Stimulated activated memory B cell treated with anti-CD40 and anti-IgM and Interleukin-4, amounts not matched to agents 10 μg/mL and 1 μg/mL and 100 μg/mL, for 72 hours (primary cell): ENCODE results near the gene PLIN4.
"Not testable (repeated sequence)": the region's sequence is repeated elsewhere in the genome, so short reads cannot be mapped to it uniquely, and the experiment has no call there.

ENCODE experiments used
- ATAC-seq: fragments of 150-1000 bp; cut with Tn5 transposase; 2 replicates; pipeline ENCODE4 v1.10.0; 2021
- H3K27ac Mint-ChIP-seq: one replicate; pipeline ENCODE4 v1.8.0; 2022; ENCODE audit warnings: mild to moderate bottlenecking, mixed read lengths
- H3K27me3 Mint-ChIP-seq: one replicate; pipeline ENCODE4 v1.8.0; 2022; ENCODE audit warnings: mixed read lengths
- H3K36me3 Mint-ChIP-seq: one replicate; pipeline ENCODE4 v1.8.0; 2022; ENCODE audit warnings: mixed read lengths
- H3K4me1 Mint-ChIP-seq: one replicate; pipeline ENCODE4 v1.8.0; 2022; ENCODE audit warnings: mixed read lengths
- H3K4me3 Mint-ChIP-seq: one replicate; pipeline ENCODE4 v1.8.0; 2022; ENCODE audit warnings: mild to moderate bottlenecking, moderate library complexity, mixed read lengths
- H3K9me3 Mint-ChIP-seq: one replicate; pipeline ENCODE4 v1.8.0; 2022; ENCODE audit warnings: mixed read lengths

PLIN4 gene

DNA sequence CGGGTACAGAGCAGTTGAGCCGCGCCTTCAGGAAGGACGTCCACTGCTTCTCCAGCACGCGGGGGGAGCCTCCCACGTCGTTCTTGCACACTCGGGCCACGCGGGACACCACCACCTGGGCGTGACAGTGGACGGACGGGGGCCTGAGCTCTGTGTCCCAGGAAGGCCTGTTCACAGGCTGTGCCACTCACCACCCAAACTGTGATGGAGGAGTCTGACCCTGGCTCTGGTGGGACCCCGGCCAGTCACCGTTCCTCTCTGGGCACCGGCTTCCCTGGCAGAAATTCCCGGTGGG, 34.2 kb upstream of the PLIN4 start:
- Mint-ChIP-seq H3K27ac (no peak overlapping the region), H3K9me3 (peaks cover 14% of the 10 kb centered on the region), H3K27me3 (peaks cover 59% of the 10 kb centered on the region), H3K4me1 (peaks cover 9% of the 10 kb centered on the region), H3K4me3 (no peak overlapping the region), H3K36me3 (no peaks in the 10 kb centered on the region)
- no peak for ATAC-seq

DNA sequence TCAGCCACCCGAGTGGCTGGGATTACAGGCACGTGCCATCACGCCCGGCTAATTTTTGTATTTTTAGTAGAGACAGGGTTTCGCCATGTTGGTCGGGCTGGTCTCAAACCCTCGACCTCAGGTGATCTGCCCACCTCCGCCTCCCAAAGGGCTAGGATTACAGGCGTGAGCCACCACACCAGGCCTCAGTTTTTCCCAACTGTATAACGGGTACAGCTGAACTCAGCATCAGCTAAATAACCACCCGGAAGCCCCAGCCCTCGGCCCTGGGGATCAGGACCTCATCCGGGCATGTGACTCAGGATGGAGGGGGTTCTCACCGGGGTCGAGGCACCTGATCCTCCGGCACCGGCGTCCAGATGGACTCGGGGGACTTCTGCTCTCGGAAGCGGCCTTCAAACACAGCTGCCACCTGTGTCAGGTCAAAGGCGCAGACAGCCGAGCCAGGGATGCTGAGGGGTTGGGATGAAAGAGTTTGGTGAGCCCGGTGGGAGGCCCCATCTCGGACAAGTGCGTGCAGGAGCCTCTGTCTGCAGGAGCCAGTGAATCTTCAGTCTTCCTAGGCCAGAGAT, 32.3 kb upstream of the PLIN4 start:
- H3K36me3 Mint-ChIP-seq: no peaks in the 10 kb centered on the region
- H3K27ac Mint-ChIP-seq: no peak overlapping the region
- H3K4me1 Mint-ChIP-seq: peaks cover under 1% of the 10 kb centered on the region
- peaks cover 14% of the 10 kb centered on the region for H3K9me3 Mint-ChIP-seq
- H3K27me3 Mint-ChIP-seq: peaks cover 48% of the 10 kb centered on the region
- ATAC-seq: no peak
- H3K4me3 Mint-ChIP-seq: no peak overlapping the region

DNA sequence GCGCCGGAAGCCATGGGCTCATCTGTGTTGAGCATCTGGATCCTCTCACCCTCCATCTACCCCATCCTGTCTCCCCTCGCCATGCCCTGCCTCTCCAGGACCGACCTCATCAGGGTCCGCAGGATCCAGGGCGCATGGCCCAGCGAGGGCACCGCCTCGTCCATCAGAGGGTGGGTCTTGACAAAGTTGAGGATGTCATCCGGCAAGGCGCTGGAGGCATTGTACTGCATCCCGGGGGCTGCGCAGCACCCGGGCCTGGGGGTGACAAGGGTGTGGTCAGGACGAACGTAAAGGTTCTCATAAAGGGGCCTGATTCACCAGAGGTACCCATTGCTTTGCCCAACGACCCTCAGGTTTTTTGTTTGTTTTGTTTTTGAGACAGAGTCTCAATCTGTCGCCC, 31.7 kb upstream of the PLIN4 start:
- H3K4me3 Mint-ChIP-seq: no peak overlapping the region
- peaks cover 14% of the 10 kb centered on the region for H3K9me3 Mint-ChIP-seq

DNA sequence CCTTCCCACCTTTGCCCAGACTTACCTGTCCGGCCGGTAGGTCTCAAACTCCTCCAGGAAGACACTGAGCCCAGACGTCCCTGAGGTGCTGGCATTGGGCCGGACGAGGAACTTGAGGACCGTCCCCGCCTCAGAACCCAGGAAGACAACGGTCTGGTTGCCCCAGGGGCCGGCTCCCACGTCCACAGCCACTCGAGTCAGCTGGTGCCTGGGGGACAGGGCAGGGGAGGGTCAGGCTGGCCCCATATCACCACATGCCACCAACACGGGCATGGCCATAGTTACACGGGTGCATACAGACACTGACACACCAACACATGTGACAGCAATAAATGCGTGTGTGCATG, 29.9 kb upstream of the PLIN4 start:
- Mint-ChIP-seq H3K9me3 (peaks cover 8% of the 10 kb centered on the region), H3K36me3 (no peaks in the 10 kb centered on the region), H3K4me3 (no peak overlapping the region), H3K27ac (no peak overlapping the region), H3K27me3 (peaks cover 37% of the 10 kb centered on the region), H3K4me1 (no peaks in the 10 kb centered on the region)
- no peak for ATAC-seq

More for the DNA sequence above, 31.7 kb upstream of the PLIN4 start:
- H3K4me1 Mint-ChIP-seq: no peaks in the 10 kb centered on the region
- H3K27ac Mint-ChIP-seq: no peak overlapping the region
- H3K27me3 Mint-ChIP-seq: peaks cover 46% of the 10 kb centered on the region
- no peak for ATAC-seq
- no peaks in the 10 kb centered on the region for H3K36me3 Mint-ChIP-seq

DNA sequence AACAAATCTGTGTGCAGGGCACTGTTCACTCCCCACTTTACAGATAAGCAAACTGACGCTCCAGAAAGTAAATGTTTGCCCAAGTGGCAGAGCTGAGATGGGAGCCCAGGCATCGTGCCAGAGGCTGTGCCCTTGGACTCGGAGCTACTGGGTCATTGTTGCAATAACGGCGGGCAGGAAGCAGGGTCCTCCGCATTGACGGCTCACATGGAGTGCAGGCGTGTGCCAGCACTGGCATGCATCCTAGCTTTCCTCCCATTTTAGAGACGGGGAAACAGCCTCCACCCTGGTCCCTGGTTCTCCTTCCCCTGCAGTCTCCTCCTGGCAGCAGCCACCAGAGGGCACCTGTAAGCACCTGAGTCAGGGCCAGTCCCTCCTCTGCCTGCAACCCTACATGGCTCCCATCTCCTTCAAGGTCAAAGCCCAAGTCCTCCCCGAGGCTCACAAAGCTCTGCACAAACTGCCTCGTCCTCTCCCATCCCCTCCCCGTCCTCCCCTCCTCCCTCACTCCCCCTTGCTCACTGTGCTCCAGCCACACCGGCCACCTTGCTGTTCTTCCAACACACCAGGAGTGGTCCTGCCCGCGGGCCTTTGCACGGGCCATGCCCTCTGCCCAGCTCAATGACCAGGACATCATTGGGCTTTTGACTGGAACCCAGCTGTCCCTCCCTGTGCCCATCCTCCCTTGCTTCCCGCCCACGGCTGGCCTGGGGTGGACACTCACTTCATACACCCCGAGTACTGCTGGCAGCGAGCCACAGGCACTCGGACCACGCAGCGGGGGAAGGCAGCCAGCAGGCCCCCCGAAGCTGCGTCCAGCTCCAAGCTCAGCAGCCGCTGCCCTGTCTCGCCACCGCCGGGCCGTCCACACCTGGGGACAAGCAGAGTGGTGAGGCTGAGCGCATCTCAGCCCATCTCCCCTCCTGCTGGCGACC, 29.3 kb upstream of the PLIN4 start:
- Mint-ChIP-seq H3K36me3 (no peaks in the 10 kb centered on the region), H3K9me3 (peaks cover 4% of the 10 kb centered on the region), H3K27ac (no peak overlapping the region), H3K4me1 (no peaks in the 10 kb centered on the region), H3K27me3 (peaks cover 31% of the 10 kb centered on the region), H3K4me3 (no peak overlapping the region)
- ATAC-seq: no peak

DNA sequence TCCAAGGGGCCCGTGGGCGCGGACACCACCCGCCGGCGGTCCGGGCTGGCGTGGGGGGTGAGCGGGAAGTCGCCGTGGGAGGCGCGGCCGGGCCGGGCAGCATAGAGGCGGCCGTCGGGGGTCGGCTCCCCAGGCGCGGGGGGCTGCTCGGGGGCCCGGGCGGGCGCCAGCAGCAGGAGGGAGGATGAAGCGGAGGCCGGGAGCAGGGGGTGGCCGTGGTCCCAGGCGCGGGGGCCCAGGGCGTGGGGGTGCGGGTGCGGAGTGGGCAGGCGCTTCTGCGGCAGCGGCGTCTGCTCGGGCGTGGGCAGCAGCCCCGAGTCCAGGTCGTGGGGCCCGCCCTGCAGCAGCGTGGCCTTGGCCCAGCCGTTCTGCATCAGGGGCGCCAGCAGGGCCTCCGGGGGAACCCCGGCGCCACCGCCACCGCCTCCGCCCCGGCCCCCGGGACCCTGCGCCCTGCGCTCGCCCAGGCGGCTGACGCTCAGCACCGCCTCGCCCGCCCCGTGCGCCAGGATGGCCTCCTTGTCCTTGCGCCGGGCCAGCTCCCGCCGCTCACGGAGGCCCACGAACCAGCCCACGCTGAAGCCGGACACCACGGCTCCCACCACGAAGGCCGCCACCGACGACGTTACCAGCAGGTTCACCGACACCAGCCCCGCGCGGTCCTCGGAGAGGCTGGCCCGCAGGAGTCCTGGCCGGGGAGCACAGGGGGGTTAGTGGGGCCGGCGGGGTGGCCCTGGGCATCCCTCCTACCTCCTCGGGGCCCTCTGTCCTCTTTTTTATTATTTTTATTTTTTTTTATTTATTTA, 25.8 kb upstream of the PLIN4 start:
- H3K4me3 Mint-ChIP-seq: no peak overlapping the region
- no peaks in the 10 kb centered on the region for H3K9me3 Mint-ChIP-seq
- ATAC-seq: peak; percentile 62
- H3K27me3 Mint-ChIP-seq: peaks cover 21% of the 10 kb centered on the region
- no peak overlapping the region for H3K27ac Mint-ChIP-seq
- H3K4me1 Mint-ChIP-seq: peaks cover 18% of the 10 kb centered on the region
- H3K36me3 Mint-ChIP-seq: no peaks in the 10 kb centered on the region

DNA sequence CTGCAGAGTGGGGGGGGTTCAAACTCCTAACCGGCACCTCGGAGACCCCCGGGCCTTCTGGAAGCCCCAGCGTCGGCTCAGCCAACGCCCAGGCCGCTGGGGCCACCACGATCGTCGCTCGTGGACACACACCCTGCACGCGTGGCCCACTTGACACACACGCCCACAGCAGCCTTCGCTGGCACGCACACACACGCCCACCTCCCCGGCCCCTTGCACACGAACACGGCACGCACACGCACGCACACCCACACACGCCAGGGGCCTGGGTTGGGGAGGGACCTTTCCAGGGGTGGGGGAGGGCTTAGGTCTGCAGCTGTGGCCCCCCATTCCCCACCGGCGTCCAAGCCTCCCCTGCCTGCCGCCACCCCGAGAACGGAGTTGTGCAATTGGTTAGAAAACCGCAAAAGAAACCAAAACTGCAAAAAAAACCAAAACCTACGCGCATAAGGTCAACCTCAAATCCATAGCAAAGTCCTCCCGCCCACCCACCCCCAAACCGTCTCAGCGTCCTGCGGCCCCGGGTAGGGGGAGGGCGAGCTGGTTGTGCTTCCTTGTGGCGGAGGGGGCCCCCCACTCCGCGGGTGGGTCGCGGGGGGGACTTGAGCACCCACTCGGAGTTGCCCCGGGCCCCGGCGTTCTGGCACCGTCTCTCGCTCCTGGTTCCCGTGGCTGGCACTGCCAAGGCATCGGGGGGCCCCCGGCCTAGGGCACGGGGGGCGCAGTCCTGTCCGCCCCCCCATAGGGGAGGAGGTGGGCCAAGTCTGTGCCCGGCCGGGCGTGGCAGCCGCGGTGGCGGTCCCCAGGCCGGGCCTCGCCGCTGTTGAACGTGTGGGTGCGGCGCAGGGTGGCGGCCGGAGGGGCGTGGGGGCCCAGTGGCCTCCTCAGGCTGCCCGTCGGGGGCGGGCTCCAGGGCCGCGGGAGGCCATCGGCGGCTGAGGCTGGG, 24.9 kb upstream of the PLIN4 start:
- no peak overlapping the region for H3K4me3 Mint-ChIP-seq

DNA sequence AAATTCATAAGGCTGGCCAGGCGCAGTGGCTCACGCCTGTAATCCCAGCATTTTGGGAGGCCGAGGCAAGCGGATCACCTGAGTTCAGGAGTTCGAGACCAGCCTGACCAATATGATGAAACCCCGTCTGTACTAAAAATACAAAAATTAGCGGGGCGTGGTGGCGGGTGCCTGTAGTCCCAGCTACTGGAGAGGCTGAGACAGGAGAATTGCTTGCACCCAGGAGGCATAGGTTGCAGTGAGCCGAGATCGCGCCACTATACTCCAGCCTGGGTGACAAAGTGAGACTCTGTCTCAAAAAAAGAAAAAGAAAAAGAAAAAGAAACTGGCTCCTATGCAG, 23.5 kb upstream of the PLIN4 start:
- not testable (repeated sequence) for H3K4me3 Mint-ChIP-seq, H3K27ac Mint-ChIP-seq, H3K9me3 Mint-ChIP-seq, H3K36me3 Mint-ChIP-seq, ATAC-seq
- Mint-ChIP-seq H3K27me3 (peaks cover 35% of the 10 kb centered on the region), H3K4me1 (peaks cover 22% of the 10 kb centered on the region)

More for the DNA sequence above, 24.9 kb upstream of the PLIN4 start:
- Mint-ChIP-seq H3K27me3 (peaks cover 25% of the 10 kb centered on the region), H3K27ac (no peak overlapping the region), H3K9me3 (no peaks in the 10 kb centered on the region), H3K4me1 (peaks cover 22% of the 10 kb centered on the region), H3K36me3 (no peaks in the 10 kb centered on the region)
- ATAC-seq: peak; percentile 56

DNA sequence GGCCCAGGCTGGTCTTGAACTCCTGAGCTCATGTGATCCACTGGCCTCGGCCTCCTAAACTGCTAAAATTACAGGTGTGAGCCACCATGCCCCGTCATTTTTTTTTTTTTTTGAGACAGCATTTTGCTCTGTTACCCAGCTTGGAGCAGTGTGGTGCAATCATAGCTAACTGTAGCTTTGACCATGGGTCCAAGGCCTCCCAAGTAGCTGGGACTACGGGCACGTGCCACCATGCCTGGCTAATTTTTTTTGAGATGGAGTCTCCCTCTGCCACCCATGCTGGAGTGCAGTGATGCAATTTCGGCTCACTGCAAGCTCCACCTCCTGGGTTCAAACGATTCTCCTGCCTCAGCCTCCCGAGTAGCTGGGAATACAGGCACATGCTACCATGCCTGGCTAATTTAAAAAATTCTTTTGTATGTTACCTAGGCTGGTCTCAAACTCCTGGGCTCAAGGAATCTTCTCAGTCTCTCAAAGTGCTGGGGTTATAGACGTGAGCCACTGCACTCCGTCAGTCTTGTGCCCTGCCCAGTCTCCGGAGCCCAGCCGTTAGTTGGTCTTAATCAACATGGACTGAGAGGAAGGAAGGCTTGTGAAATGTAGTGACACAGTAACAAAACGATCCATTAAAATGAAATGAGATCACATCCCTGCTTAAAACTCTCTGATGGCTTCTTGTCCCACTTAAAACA, 23.0 kb upstream of the PLIN4 start:
- peaks cover 22% of the 10 kb centered on the region for H3K4me1 Mint-ChIP-seq
- H3K36me3 Mint-ChIP-seq: no peaks in the 10 kb centered on the region
- H3K27me3 Mint-ChIP-seq: peaks cover 40% of the 10 kb centered on the region
- H3K4me3 Mint-ChIP-seq: no peak overlapping the region
- no peaks in the 10 kb centered on the region for H3K9me3 Mint-ChIP-seq
- no peak overlapping the region for H3K27ac Mint-ChIP-seq
- no peak for ATAC-seq

DNA sequence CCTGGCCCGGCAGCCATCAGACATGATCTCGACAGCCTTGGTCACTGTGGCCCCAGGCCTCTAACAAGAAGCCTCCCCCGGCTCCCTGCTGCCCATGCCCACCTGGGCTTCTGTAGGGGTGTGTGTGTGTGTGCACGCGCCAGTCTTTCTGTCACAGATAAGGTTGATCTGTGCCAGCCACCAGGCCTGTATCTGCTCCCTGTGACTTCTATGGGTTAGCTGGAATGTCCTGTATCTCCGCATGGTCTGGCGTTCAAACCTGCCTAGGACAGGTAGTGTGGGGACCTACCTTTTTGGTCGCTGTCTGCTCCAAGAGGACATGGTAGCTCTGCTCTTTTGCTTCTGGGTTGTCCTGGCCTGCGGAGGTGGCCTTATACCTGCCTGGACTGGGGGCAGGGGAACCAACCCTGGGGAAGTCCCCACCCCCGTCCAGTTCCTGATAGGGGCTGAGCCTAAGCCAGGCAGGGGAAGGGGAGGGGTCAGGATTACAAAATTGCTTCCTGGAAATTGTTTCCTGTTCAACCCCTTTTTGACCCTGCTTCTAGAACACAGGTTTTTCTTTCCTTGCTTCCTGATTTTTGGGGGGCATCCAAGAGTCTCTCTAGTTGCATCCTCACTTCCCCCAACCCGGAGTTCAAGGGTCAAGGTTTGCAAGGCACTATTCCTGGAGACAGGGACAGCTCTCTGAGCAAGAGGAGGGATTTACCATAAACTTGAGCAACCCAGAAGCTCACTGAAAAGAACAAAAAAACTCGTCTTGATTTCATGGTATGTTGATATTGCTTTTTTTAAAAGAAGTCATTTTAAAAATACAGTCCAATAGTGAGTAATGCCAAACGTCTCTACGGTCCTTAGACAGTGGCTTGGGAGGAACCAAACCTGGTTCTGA, 21.7 kb upstream of the PLIN4 start, which contains the start of gene LRG1:
TSS of gene LRG1 (minus strand) at position 344 of the 889 bp plus-strand sequence. CDS start at position 321, 23 bp downstream.
- H3K27ac Mint-ChIP-seq: no peak within 1 kb of the TSS
- no peaks in the 10 kb centered on the region for H3K9me3 Mint-ChIP-seq
- ATAC-seq: no peak
- peak within 1 kb of the TSS; percentile 13 for H3K4me3 Mint-ChIP-seq
- no peaks in the 10 kb centered on the region for H3K36me3 Mint-ChIP-seq
- H3K4me1 Mint-ChIP-seq: peaks cover 22% of the 10 kb centered on the region
- peaks cover 53% of the 10 kb centered on the region for H3K27me3 Mint-ChIP-seq

DNA sequence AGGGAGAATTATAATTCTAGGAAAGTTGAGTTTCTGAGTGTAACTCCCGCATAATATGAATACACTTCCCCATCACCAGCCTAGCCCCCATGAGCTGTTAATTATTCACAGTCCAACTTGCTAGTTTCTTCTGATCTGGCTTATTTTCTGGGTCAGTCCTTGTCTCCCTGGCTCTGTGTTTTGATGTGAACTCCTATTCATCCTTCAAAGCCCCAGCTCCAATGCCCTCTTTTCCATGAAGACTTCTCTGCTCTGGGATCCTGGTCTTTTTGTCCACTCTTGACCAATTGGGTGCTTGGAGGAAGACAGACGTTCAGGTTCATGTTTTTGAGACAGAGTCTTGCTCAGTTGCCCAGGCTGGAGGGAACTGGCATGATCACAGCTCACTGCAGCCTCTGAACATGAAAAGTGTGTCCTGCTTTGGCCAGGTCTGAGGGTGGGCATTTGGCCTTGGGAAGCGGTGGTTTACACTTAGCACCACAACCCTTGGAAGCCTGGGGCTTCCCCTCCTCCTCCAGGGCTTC, 20.9 kb upstream of the PLIN4 start:
- H3K9me3 Mint-ChIP-seq: no peaks in the 10 kb centered on the region
- H3K4me1 Mint-ChIP-seq: peaks cover 22% of the 10 kb centered on the region
- no peaks in the 10 kb centered on the region for H3K36me3 Mint-ChIP-seq
- no peak overlapping the region for H3K27ac Mint-ChIP-seq
- H3K27me3 Mint-ChIP-seq: peaks cover 60% of the 10 kb centered on the region
- no peak for ATAC-seq
- no peak overlapping the region for H3K4me3 Mint-ChIP-seq

DNA sequence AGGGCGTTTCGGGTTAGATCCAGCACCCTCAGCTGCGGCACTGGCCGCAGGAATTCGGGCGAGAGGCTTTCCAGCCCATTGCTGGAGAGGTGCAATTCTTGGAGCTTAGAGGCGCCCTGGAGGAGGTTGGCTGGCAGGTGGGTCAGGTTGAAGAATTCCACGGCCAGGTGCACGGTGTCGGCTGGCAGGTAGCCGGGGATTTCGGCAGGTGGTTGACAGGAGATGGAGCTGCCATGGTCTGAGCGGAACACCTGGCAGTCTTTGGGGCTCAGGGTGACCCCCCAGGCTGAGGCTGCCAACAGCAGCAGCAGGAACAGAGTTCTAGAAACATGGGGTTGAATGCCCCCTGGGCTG, 20.3 kb upstream of the PLIN4 start:
- ATAC-seq: no peak
- no peaks in the 10 kb centered on the region for H3K9me3 Mint-ChIP-seq
- H3K4me3 Mint-ChIP-seq: no peak overlapping the region
- peaks cover 22% of the 10 kb centered on the region for H3K4me1 Mint-ChIP-seq
- peaks cover 67% of the 10 kb centered on the region for H3K27me3 Mint-ChIP-seq
- no peaks in the 10 kb centered on the region for H3K36me3 Mint-ChIP-seq
- H3K27ac Mint-ChIP-seq: no peak overlapping the region

DNA sequence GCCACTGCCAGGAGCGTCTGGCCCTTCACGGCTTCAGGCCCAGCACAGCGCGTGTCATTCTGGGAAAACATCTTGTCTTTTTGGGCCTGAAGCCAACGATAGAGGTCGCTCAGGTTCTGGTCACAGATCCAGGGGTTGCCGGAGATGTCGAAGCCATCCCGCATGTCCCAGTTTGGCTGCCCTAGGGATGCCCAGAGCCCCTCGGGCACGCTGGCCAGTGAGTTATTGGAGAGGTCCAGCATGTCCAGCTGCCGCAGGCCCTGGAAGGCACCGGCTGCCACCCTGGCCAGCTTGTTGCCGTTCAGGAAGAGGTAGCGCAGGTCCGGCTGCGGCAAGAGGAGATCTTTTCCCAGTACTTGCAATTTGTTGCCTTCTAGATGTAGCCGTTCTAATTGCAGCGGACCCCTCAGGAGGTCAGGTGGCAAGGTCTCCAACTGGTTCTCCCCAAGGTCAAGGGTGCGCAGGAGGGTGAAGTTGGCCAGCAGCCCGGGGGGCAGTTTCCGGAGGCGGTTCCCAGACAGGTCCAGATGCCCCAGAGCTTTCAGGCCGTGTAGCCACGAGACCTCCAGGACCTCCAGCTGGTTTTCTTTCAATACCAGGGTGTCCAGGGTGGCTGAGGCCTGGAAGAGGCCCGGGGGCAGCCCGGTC, 19.8 kb upstream of the PLIN4 start:
- no peak for ATAC-seq
- Mint-ChIP-seq H3K27ac (no peak overlapping the region), H3K27me3 (peaks cover 72% of the 10 kb centered on the region), H3K4me3 (no peak overlapping the region), H3K4me1 (peaks cover 22% of the 10 kb centered on the region), H3K9me3 (no peaks in the 10 kb centered on the region), H3K36me3 (no peaks in the 10 kb centered on the region)
